ENCODE data around the gene HKDC1.
A peak's percentile ranks its signal among the peaks of the same experiment; 100 is the strongest.
"Not testable (repeated sequence)": the region's sequence is repeated elsewhere in the genome, so short reads cannot be mapped to it uniquely, and the experiment has no call there.

HKDC1 gene

DNA sequence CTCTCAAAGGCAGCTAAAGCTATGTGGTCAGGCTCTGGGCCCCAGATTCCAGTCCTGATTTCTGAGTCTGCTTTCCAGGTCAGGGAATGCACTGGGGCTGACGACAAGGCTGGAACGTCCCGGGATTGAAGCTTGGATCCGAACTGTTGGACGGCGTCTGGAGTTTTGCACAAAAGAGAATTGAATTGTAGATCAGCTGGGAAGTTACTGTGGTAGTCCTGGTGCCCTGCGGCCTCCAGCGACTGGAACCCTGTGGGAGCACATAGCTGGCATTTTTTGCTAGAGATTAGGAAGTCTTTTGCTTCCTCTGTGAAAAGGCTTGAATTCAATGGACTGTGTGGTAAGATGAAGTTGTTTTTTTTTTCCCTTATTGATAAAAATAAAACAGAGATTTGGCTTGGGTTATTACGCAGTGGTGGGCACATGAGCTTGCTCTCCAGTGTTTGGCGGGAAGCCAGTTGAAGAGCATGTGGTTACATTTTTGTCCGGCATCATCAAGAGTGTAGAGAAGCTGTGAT lies 58.4 kb downstream of the HKDC1 start, which contains the start of gene HK1:
Gene HK1, plus strand, starts transcription at position 51 of the 518 bp plus-strand sequence.
- no peak for DNase-seq (ENCODE audit: low read depth in 2 of 2)

DNA sequence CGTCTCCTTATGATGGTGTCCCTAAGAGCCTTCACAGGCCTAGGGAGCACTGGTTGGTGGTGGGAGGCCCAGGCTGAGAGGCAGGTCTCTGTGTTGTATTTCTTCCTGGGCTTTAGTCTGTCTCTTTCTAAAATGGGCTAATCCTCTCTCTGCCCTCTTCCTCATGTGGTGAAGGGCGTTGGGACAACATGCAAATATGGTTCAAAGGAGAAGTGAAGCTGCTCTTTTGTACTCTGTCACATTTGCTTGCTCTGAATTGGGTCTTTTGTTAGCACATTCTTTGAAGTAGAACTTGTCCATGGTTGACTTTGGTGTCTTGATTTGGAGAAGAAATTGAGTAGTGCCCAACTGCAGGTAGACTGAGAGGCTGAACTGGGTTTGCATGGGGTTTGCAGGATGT lies 59.0 kb downstream of the HKDC1 start:
- no peak for DNase-seq (ENCODE audit: low read depth in 2 of 2)

DNA sequence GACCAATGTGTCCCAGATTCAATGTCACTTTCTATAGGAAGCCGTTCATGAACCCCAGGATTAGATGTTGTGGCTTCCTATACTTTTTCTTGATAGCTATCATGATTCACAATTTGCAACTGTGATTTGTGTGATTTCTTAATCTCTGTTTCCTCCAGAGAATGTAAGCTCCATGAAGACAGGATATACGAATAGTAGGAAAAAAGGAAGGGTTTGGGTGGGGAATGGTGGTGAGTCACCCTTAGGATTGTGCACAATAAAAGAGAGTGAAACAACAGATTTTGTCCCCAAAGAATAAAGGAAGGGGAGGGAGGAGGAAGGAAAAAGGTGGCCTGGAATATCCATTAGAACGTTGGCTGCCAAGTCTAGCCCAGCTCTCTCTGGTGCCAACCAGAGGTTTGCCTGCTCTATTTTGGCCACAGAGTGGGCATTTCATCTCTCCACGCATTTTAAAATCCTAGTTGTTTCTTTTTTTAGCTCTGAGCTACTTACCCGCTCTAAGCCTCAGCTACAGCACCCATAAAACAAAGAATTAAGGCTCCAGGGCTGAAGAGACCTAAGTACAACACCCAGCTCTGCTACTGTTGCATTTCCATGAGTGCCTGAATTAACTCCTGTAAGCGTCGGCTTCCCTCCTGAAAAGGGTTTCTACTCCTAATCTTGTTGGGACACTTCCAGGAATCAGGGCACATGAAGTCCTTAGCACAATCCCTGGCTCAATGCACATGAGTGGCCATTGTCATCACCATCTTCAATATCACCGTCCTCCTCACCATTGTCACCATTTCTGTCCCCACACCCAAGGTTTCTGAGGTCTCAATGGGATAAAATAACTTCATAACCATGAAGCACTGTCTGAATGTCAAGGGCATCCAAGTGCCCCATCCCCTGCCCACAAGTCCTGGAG lies 61.6 kb downstream of the HKDC1 start:
- no peak for DNase-seq (ENCODE audit: low read depth in 2 of 2)

DNA sequence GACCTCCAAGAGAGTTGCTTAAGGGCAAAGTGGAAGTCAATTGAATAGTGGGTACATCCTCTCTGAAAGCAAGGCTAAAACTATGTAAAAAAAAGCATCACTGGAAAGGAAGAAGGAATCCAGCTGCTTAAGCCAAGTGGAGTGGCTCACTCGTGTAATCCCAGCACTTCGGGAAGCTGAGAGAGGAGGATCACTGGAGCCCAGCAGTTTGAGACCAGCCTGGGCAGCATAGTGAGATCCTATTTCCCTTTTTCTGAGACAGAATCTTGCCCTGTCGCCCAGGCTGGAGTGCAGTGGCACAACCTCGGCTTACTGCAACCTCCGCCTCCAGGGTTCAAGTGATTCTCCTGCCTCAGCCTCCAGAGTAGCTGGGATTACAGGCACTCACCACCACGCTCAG lies 64.3 kb downstream of the HKDC1 start:
- not testable (repeated sequence) for DNase-seq (ENCODE audit: low read depth in 2 of 2)

DNA sequence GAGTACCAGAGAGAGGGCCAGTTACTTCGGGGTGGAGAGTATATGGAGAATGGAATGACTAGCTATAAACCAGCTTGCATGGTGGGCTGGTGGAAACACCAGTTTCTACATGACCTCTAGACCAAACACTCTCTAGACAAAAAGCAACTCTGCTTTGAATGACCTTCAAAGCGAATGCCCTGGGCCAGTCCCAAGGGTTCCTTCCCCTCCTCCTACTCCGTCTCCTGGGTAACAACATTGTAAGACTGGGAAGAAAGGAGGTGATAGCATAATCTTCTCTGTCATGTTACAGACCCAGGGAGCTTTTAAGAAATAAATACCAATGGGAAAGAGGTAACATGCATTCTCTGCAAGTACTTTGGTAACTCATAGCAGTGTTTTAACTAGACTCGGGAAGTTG lies 65.6 kb downstream of the HKDC1 start:
- DNase-seq (ENCODE audit: low read depth in 2 of 2), result no peak

DNA sequence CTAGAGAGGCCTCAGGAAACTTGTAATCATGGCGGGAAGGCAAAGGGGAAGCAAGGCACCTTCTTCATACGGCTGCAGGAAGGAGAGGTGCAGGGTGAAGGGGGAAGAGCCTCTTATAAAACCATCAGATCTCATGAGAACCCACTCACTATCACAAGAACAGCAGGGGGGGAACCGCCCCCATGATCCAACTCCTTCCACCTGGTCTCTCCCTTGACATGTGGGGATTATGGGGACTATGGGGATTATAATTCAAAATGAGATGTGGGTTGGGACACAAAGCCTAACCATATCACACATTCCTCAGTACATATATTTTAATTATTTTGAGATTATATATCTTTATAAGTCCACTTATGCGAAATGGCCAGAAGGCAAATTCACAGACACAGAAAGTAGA lies 67.0 kb downstream of the HKDC1 start:
- no peak for DNase-seq (ENCODE audit: low read depth in 2 of 2)

DNA sequence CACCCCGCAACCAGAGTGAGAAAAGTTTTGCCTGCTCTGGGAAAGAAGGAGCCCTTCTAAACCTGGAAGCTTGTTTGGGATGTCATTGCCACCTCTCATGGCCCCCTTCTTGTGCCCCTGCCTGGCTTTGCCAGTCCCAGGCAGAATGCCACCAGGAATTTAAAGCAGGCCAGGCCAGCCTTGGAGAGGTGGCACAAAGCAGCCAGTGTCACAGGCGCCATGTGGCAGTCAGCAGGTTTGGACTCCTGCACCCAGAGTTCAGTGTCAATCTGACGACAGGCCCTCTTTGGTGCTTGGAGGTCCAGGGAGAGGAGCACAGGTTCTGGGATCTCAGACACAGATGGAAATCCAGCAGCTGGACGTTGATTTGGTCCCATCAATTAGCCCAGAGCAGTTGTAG lies 70.9 kb downstream of the HKDC1 start:
- DNase-seq (ENCODE audit: low read depth in 2 of 2), result no peak

DNA sequence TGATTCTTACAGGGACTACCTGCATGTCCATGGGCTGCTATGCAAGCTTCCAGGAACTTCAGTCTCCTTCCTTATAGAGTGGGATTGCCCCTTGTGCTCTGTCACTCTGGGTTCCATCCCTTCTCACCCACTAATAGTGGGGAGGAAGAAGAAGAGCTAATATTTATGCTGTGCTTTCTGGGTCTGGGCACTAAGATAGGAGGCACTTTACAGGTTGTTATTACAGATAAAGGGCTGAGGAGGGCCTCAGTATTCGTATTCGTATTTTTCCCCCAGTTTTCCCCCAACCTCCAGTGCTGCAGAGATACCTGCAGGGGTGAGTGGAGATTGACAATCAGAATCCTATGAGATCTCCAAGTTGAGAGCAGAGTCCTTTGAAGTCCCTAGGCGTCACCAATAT lies 72.3 kb downstream of the HKDC1 start:
- no peak for DNase-seq (ENCODE audit: low read depth in 2 of 2)

DNA sequence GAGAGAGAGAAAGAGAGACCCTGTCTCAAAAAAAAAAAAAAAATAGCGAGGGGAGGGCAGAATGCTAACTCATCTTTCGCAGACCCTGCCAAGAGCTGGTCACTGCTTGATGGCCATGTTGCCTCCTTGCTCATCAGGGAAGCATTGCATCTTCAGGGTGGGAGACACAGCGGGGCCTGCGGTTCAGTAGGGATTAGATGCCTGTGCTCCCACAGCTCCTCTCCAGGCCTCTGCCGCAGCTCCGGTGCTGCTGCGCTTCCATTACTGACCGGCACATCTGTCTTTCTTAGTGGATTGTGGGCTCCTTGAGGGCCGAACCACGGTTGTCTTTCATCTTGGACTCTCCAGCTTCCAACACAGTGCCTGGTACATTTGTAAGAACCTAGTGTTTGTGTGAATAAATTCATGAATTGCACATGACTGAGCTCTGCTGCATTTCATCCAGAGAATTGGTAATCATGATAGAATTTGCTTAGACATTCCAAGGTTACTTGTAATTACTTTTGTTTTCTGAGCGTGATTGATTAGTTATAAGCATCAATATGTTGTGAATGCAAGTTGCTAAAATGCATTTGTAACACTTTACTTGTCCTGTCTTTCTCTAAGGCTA lies 75.0 kb downstream of the HKDC1 start:
- no peak for DNase-seq (ENCODE audit: low read depth in 2 of 2)

DNA sequence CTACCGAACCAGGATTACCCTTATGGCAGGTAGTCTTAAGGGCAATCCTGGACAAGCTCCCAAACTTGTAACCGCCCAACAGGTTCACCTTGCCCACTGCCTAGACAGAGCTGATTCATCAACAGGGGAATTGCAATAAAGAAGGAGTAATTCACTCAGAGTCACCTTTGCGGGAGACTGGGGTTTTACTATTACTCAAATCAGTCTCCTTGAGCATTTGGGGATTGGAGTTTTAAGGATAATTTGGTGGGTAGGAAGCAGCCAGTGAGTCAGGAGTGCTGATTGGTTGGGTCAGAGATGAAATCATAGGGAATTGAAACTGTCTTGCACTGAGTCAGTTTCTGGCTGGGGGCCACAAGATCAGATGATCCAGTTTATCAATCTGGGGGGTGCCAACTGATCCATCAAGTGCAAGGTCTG lies 83.5 kb downstream of the HKDC1 start:
- peak in 1 of 2 donors; percentile 26 for DNase-seq (ENCODE audit: low read depth in 2 of 2)

DNA sequence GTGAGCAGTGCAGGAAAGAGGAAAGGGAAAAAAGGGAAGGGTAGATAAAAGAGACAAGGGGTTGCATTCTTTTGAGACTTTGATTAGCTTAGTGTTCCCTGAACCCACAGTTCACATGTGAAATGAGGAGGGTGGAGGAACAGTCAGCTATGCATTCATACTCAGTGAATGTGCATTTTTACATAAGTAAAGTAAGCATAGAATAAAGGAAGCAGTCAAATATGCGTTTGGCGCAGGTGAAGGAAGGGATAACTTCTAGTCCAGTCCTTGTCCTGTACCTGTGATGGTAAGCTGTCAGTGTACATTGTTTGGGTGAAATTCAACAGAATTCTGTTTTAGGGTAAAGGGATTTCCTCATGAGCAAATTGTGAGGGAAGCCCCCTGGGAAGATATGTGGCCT lies 86.3 kb downstream of the HKDC1 start:
- DNase-seq (ENCODE audit: low read depth in 2 of 2), result no peak

DNA sequence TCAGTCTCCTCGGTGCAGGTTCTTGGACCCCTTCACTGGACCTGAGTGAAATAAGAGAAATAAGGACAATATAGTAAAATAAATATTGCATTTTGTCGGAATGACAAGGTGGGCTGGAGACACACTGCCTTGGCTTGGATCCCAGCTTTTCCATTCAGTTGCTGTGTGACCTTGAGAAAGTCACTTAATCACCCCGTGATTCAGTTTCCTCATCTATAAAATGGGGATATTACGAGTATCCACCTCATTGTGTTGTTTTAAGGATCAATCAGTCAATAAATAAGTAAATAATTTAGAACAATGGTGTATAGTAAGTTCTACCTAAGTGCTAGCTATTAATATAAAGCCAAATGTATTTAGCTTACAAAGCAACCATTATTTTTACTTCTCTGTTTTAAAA lies 87.3 kb downstream of the HKDC1 start:
- DNase-seq (ENCODE audit: low read depth in 2 of 2), result no peak

DNA sequence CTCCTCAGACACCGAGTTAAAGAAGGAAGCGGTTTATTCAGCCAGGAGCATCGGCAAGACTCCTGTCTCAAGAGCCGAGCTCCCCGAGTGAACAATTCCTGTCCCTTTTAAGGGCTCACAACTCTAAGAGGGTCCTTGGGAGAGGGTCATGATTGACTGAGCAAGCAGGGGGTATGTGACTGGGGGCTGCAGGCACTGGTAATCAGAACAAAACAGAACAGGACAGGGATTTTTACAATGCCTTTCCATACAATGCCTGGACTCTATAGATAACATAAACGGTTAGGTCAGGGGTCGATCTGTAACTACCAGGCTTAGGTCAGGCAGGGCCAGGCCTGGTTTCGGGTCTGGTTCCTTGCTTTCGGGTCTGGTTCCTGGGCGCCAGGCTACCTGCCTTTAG lies 88.2 kb downstream of the HKDC1 start:
- not testable (repeated sequence) for DNase-seq (ENCODE audit: low read depth in 2 of 2)

DNA sequence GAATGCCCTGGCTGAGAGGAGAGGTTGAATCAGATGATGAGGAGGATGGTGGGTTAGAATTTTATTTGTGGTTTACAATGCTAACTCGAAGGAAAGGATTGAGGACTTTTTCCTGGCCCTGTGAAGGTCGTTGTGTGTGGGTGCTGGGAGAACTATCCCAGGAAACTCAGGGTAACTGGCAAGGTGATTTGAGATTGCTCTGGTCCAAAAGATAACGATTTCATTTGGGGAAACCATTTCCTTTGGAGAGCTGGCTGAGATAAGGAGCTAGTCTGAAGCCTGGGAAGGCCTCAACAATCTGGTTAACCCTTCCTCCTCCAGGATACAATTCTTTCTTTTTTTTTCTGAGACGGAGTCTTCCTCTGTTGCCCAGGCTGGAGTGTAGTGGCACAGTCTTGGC lies 91.2 kb downstream of the HKDC1 start:
- no peak for DNase-seq (ENCODE audit: low read depth in 2 of 2)

DNA sequence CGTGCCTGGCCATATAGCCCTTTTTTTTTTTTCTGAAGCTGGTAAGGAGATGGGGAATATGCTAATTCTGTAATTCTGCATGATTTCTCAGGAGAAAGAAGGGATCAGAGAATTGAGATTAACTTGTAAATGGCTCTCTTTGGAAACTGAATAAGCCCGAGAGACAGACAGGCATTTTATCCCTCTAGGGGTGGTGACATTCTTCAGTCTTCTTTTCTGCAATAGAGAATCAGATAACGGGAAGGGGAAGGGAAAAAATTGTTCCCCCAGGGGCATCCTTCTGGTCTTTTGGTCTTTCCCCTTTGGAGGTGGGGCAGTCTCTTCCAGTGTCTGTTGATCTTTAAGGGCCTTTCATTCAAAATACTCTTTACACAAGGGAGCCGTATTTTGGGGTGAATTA lies 92.4 kb downstream of the HKDC1 start:
- DNase-seq (ENCODE audit: low read depth in 2 of 2), result no peak

DNA sequence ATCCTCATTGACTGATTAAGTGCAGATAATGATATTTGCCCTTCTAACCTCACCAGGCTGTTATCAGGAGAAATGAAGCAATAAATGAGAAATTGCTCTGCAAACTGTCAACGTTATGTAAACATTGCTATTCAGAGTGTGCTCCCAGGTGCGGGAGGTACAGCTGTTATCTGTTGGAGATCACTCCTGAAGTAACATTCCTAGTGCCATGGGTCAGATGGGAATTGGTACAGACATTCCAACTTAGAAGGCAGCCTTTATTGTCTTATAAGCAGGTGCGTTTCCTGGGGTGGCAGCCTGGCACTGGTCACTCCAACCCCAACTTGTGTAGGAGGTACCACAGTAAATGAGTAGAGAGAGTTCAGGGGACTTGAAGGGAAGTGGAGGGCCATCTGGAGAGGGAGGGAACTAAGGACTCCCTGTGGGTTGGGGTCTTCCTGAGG lies 95.0 kb downstream of the HKDC1 start:
- DNase-seq (ENCODE audit: low read depth in 2 of 2), result no peak

DNA sequence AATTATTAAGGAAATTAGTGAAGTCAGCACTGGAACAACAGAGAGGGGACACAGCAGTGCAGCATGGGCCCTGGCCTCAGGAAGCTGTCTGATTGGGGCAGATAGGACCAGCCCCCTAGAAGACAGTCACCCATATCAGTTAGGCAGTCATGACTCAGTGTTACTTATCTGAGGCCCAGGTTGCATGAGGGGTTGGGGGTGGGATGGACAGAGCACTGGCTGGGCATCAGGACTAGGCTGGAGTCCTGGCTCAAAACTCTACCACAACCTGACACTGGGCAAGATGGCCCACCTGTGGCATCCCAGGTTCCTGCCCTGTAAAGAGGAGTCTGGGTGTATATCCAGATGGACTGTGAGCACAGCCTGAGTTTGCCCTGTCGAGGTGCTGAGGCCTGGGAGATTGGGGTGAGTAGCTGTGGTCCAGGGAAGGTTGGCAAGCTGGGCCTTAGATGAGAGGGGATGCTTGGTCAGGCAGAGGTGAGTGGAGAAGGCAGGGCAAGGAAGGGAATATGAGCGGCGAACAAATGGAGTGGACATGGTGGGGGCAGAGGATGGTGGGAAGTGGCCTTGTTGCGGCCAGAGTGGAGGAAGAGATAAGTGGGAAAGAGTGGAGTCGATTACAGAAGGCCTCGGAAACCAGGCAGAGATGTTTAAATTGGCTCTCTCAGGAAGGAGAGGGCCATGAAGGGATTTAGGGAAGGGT lies 95.6 kb downstream of the HKDC1 start:
- DNase-seq (ENCODE audit: low read depth in 2 of 2), result no peak

DNA sequence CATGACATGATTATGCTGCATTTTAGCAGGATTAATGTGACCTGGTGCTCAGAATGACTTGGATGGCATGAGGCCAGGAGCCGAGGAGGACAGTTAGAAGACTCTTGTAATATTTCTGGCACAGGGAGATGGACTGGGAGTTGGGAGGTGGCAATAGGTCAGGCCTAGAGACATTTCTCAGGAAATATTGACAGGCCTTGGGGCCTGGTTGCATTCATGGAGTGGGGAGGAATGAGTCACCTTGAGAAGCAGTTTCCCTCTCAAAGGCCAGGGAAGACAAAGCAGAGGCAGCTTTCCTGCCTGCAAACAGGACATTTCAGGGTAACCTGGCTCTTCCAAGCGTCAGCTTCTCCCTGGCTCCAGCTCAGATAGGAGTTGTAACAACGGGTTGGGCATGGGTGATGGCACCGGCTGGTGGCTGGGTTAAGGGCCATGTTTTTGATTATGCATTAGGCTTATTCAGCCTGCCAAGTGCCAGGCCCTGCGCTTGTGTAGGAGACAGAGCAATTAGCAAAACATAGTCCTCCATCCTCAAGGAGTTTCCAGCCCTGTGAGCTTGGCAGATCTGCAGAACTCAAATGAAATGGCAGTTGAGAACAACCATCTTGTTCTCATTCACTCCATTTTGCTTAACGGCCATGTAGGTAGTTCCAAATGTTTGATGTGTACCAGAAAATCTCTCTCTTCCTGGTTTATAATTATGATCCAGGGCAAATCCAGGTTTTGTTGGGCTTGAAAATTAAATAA lies 96.4 kb downstream of the HKDC1 start:
- no peak for DNase-seq (ENCODE audit: low read depth in 2 of 2)

Measured in stimulated activated CD4-positive, alpha-beta T cell treated with anti-CD3 and anti-CD28 coated beads, Interleukin-4, amount 100 ng/mL, for 48 hours (primary cell).